ENCODE results near the gene RAX. TPM values are rescaled to one million over a fixed set of nuclear protein-coding genes. Genes with fewer than 3 reads are reported as not detected.

The RAX gene
- total and polyA plus RNA-seq, 8 donors = 0.05 TPM; not detected in 7

DNA sequence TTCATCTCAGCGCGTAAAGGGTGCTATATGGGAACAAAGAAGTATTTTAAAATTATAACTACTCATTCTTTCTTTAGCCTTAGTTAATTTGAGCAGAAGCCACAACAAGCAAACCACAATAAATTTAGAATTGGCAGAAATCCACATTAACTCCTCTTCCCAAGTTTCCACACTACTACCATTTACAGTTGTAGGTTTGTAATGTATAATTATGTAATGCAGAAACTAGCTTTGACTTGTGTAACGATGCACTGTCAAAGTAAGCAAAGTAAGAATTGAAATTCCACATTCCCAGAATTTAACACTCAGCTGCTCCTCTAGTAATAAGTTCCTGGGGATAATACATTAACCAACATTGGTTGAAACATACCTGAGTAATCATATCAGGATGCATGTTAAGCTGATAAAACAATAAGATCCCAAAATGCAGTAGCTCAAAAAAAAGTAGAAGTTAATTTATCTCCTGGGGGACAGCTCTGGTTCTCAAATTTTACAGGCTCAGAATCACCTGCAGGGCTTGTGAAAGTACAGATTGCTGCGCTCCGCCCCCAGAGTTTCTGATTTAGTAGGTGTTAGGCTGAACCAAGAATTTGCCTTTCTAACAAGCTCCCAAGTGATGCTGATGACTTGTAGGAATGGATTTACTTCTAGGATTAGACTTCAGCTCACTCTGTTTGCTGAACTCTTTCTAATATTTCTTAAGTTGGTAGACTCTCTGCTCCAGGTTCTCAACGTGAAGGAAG lies 43.4 kb downstream of the RAX start:
- intact Hi-C loops (cut with DNase I; ENCODE audit: low total_unique reads) = no loop called here
- Histone ChIP-seq H3K9me3 (no peaks in the 10 kb centered on the region), H3K4me1 (no peaks in the 10 kb centered on the region), H3K27ac (no peak overlapping the region), H3K36me3 (no peaks in the 10 kb centered on the region), H3K27me3 (peaks cover 0 to 17% (median 6%) of the 10 kb centered on the region in 3 donors), H3K4me3 (no peak overlapping the region)
- TF ChIP-seq, protein P1, sequence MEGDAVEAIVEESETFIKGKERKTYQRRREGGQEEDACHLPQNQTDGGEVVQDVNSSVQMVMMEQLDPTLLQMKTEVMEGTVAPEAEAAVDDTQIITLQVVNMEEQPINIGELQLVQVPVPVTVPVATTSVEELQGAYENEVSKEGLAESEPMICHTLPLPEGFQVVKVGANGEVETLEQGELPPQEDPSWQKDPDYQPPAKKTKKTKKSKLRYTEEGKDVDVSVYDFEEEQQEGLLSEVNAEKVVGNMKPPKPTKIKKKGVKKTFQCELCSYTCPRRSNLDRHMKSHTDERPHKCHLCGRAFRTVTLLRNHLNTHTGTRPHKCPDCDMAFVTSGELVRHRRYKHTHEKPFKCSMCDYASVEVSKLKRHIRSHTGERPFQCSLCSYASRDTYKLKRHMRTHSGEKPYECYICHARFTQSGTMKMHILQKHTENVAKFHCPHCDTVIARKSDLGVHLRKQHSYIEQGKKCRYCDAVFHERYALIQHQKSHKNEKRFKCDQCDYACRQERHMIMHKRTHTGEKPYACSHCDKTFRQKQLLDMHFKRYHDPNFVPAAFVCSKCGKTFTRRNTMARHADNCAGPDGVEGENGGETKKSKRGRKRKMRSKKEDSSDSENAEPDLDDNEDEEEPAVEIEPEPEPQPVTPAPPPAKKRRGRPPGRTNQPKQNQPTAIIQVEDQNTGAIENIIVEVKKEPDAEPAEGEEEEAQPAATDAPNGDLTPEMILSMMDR (IDR thresholded peaks at IDR 0.05) = no peak
- TF ChIP-seq POLR2A (IDR thresholded peaks at IDR 0.05) (no peak), POLR2AphosphoS5 (IDR thresholded peaks at IDR 0.05) (no peak)
- no peak for DNase-seq
- 72 to 78% (median 74%) methylated on average over 6 of the region's 6 CpGs for WGBS, 5 donors

DNA sequence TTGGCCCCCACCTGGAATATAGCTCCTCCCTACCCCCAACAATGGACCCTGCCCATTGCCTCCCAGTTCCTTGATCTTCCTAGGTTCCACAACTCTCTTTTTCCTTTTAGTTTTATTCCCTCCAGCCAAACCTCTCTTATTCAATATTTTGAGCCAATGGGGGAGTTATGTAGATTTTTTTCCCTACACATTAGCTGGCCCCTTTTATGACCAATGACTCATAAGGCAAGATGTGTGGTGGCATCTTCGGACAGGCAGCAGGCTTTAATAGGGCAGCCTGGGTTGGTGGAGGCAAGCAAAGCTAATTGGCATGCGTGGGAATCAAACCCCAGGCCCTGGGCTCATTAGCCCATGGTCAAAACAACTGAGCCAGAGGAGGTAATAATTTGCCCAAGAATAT lies 44.1 kb downstream of the RAX start:
- peaks cover 0 to 17% (median 6%) of the 10 kb centered on the region in 3 donors for H3K27me3 ChIP-seq
- H3K36me3 ChIP-seq = no peaks in the 10 kb centered on the region
- WGBS, 5 donors = 85 to 97% (median 89%) methylated on average over 2 of the region's 2 CpGs
- no peak for DNase-seq
- no peaks in the 10 kb centered on the region for H3K4me1 ChIP-seq
- intact Hi-C loops (cut with DNase I; ENCODE audit: low total_unique reads) = no loop called here
- H3K27ac ChIP-seq = no peak overlapping the region
- H3K4me3 ChIP-seq = no peak overlapping the region
- TF ChIP-seq POLR2A (IDR thresholded peaks at IDR 0.05) (no peak), POLR2AphosphoS5 (IDR thresholded peaks at IDR 0.05) (no peak), EP300 (IDR thresholded peaks at IDR 0.05) (no peak)
- TF ChIP-seq, protein P1 (IDR thresholded peaks at IDR 0.05) = no peak
- H3K9me3 ChIP-seq = no peaks in the 10 kb centered on the region

DNA sequence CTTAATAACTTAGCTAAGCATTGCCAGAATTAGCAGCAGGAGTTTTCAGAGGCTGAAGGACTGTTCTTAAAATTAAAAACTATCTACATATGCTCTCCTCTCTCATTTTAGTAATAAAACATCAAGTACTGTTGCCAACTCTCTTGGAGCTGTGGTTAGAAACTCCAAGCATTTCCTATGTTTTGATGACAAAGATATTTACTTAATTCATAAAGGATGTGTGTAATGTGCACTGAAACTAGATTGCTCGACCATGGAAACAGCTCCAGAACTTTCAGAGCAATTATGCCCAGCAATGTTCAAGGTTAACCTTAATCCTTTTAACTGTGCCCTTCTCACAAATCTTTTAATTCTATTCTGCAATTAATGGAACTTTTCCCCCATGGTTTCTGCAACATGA lies 44.9 kb downstream of the RAX start:
- Histone ChIP-seq H3K4me1 (no peaks in the 10 kb centered on the region), H3K27ac (no peak overlapping the region), H3K36me3 (no peaks in the 10 kb centered on the region), H3K27me3 (peaks cover 0 to 23% (median 6%) of the 10 kb centered on the region in 3 donors), H3K4me3 (no peak overlapping the region), H3K9me3 (no peaks in the 10 kb centered on the region)
- no peak for TF ChIP-seq POLR2A (IDR thresholded peaks at IDR 0.05)
- TF ChIP-seq, protein P1 (IDR thresholded peaks at IDR 0.05) = no peak
- no peak for TF ChIP-seq EP300 (IDR thresholded peaks at IDR 0.05)
- TF ChIP-seq POLR2AphosphoS5 (IDR thresholded peaks at IDR 0.05) = no peak
- intact Hi-C loops (cut with DNase I; ENCODE audit: low total_unique reads) = no loop called here
- no peak for DNase-seq
- WGBS, 5 donors = 18 to 41% (median 28%) methylated on average over 1 of the region's 1 CpG

DNA sequence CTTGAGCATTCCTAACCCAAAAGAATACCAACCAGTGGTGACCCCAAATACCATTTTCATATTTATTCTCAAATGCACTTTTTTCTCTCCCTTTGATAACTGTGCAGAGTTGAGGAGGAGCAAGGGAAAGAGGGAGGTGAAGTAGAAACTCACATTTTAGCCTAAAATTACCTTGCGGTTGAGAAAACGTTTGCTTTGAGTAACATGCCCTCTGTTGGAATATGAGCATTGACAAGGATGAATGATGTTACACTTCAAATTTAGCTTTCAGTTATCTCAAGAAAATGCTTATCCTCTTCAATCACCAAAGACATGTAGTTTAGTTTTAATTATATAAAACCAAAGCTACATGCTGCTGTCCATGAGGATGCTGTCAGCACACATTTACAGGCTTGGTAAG lies 50.9 kb downstream of the RAX start:
- Histone ChIP-seq H3K4me3 (no peak overlapping the region), H3K9me3 (no peaks in the 10 kb centered on the region), H3K27me3 (peaks cover 0 to 66% (median 34%) of the 10 kb centered on the region in 3 donors), H3K4me1 (peaks cover 9 to 19% (median 16%) of the 10 kb centered on the region in 4 donors), H3K36me3 (no peaks in the 10 kb centered on the region), H3K27ac (no peak overlapping the region)
- TF ChIP-seq, protein P1 (IDR thresholded peaks at IDR 0.05) = no peak
- TF ChIP-seq EP300 (IDR thresholded peaks at IDR 0.05) (no peak), POLR2A (IDR thresholded peaks at IDR 0.05) (no peak), POLR2AphosphoS5 (IDR thresholded peaks at IDR 0.05) (no peak)
- DNase-seq = no peak
- intact Hi-C loops (cut with DNase I; ENCODE audit: low total_unique reads) = no loop called here
- 66 to 79% (median 75%) methylated on average over 2 of the region's 2 CpGs for WGBS, 5 donors

Measured in stomach (tissue), 9 donors.